Body of pancreas (tissue), 4 donors: ENCODE data around the gene PDE10A.

Experiments used
- POLR2A ChIP-seq, 3 donors: fragments of 450-650 bp; IDR thresholded peaks; one replicate each; pipeline ENCODE4 v1.6.1; 2016; ENCODE audit warnings: antibody characterized with exemption in 3 of 3, mild to moderate bottlenecking in 2 of 3
- TF ChIP-seq, protein P1 (sequence below), 7 experiments: fragments of 450-650 bp in 4 of 7; fragments of 200-600 bp in 3 of 7; sonication (generic) in 3 of 7; IDR thresholded peaks; one replicate each; pipeline ENCODE4 v1.5.1; 2016 to 2019; ENCODE audit warnings: antibody characterized with exemption in 7 of 7

DNA sequence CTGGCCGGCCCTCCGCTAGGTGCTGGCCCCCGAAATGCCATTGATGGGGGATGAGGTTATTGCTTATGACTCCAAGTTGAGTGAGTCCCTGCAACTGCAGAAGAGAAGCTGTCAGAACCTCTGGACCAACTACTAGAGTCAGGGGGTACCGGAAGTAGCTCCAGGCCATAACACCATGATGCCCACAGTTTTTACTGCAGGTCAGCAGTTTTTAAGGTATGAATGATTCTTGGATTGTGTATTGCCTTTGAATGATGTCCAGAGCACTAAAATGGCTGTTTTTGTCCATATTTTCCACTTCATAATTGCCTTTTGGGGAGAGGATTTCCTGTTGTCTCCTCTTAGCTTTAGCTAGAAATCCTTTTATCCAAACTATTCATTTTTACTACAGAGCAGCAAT is 148.4 kb downstream of the PDE10A start:
- TF ChIP-seq, protein P1, sequence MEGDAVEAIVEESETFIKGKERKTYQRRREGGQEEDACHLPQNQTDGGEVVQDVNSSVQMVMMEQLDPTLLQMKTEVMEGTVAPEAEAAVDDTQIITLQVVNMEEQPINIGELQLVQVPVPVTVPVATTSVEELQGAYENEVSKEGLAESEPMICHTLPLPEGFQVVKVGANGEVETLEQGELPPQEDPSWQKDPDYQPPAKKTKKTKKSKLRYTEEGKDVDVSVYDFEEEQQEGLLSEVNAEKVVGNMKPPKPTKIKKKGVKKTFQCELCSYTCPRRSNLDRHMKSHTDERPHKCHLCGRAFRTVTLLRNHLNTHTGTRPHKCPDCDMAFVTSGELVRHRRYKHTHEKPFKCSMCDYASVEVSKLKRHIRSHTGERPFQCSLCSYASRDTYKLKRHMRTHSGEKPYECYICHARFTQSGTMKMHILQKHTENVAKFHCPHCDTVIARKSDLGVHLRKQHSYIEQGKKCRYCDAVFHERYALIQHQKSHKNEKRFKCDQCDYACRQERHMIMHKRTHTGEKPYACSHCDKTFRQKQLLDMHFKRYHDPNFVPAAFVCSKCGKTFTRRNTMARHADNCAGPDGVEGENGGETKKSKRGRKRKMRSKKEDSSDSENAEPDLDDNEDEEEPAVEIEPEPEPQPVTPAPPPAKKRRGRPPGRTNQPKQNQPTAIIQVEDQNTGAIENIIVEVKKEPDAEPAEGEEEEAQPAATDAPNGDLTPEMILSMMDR (IDR thresholded peaks at IDR 0.05) = no peak
- no peak for TF ChIP-seq POLR2A (IDR thresholded peaks at IDR 0.05)
